GM23248 (cell line): ENCODE measurements around the gene PTPN5. TPM values are rescaled to one million over a fixed set of nuclear protein-coding genes. Genes with fewer than 3 reads are reported as not detected.

Experiments
- DNase-seq: peaks from one replicate; pipeline ENCODE4 v3.0.0-alpha.2; 2015
- H2AFZ ChIP-seq: fragments of 200-600 bp; sonication (generic); 2 replicates; pipeline ENCODE4 v1.6.1; 2016; ENCODE audit warnings: antibody characterized with exemption
- H3F3A ChIP-seq: fragments of 200-600 bp; sonication (generic); 2 replicates; pipeline ENCODE4 v1.6.1; 2016; ENCODE audit warnings: mild to moderate bottlenecking, antibody characterized with exemption, mixed run types; ENCODE audit not compliant: insufficient read depth
- H3K27ac ChIP-seq: fragments of 200-600 bp; sonication (generic); 2 replicates; pipeline ENCODE4 v1.5.1; 2016; ENCODE audit warnings: mild to moderate bottlenecking
- H3K27me3 ChIP-seq: fragments of 200-600 bp; sonication (generic); replicated peaks from 2 replicates; pipeline ENCODE4 v1.6.1; 2016; ENCODE audit warnings: mild to moderate bottlenecking; ENCODE audit not compliant: insufficient read depth
- H3K36me3 ChIP-seq: fragments of 200-600 bp; sonication (generic); 2 replicates; pipeline ENCODE4 v1.6.1; 2016; ENCODE audit warnings: low read depth, mild to moderate bottlenecking
- H3K4me1 ChIP-seq: fragments of 200-600 bp; sonication (generic); 2 replicates; pipeline ENCODE4 v1.6.1; 2016; ENCODE audit warnings: mild to moderate bottlenecking; ENCODE audit not compliant: insufficient read depth
- H3K4me2 ChIP-seq: fragments of 200-600 bp; sonication (generic); one replicate; pipeline ENCODE4 v1.6.1; 2016; ENCODE audit warnings: mild to moderate bottlenecking; ENCODE audit not compliant: unreplicated experiment
- H3K4me3 ChIP-seq: fragments of 200-600 bp; sonication (generic); 2 replicates; pipeline ENCODE4 v1.5.1; 2016; ENCODE audit warnings: mild to moderate bottlenecking
- H3K79me2 ChIP-seq: fragments of 200-600 bp; sonication (generic); 2 replicates; pipeline ENCODE4 v1.6.1; 2016; ENCODE audit warnings: mild to moderate bottlenecking; ENCODE audit not compliant: insufficient read depth
- H3K9ac ChIP-seq: fragments of 200-600 bp; sonication (generic); 2 replicates; pipeline ENCODE4 v1.6.1; 2016; ENCODE audit warnings: mild to moderate bottlenecking
- H3K9me2 ChIP-seq: fragments of 200-600 bp; sonication (generic); 2 replicates; pipeline ENCODE4 v1.6.1; 2016; ENCODE audit warnings: mixed run types, mild to moderate bottlenecking, moderate library complexity; ENCODE audit not compliant: insufficient read depth
- H3K9me3 ChIP-seq: fragments of 200-600 bp; sonication (generic); one replicate; pipeline ENCODE4 v1.6.1; 2017; ENCODE audit warnings: low read depth
- H4K20me1 ChIP-seq: fragments of 200-600 bp; sonication (generic); 2 replicates; pipeline ENCODE4 v1.6.0; 2016; ENCODE audit not compliant: insufficient read depth
- EZH2 ChIP-seq: fragments of 200-600 bp; sonication (generic); IDR thresholded peaks from 2 replicates; pipeline ENCODE4 v1.6.1; 2018; ENCODE audit warnings: antibody characterized with exemption, mild to moderate bottlenecking; ENCODE audit not compliant: insufficient read depth, poor library complexity, severe bottlenecking
- EZH2phosphoT487 ChIP-seq: fragments of 200-600 bp; sonication (generic); IDR thresholded peaks from 2 replicates; pipeline ENCODE4 v1.6.1; 2018; ENCODE audit warnings: antibody characterized with exemption, moderate library complexity, mild to moderate bottlenecking, low read depth; ENCODE audit not compliant: insufficient read depth
- WGBS, 2 experiments: methylation state at CpG; one replicate each; pipeline ENCODE4 v1.1.6; 2015 to 2017; ENCODE audit warnings: low lambda C conversion rate in 2 of 2, low coverage in 1 of 2; ENCODE audit errors: missing lambda C conversion rate in 2 of 2; 5-methylcytosine and 5-hydroxymethylcytosine counted together
- in situ Hi-C: fragments of 300-500 bp; cut with MboI; formaldehyde crosslinking; loops from 2 replicates; pipeline ENCODE4 v1.15.0; 2020
- polyA plus RNA-seq: library from polyadenylated mRNA; unstranded; fragments of >200 nt; fragmentation: Nextera tagmentation; extraction: Ambion mirVana; gene quantifications from 2 replicates; pipeline ENCODE4 v1.2.1, GENCODE V29; 2016
- total RNA-seq: library from RNA; depleted of rRNA; stranded (reverse); fragments of >200 nt; shearing (Covaris generic); gene quantifications from 2 replicates; pipeline ENCODE4 v1.2.3, GENCODE V29; 2014

The PTPN5 gene
- total and polyA plus RNA-seq, 2 experiments from 2014 or later, result not detected

DNA sequence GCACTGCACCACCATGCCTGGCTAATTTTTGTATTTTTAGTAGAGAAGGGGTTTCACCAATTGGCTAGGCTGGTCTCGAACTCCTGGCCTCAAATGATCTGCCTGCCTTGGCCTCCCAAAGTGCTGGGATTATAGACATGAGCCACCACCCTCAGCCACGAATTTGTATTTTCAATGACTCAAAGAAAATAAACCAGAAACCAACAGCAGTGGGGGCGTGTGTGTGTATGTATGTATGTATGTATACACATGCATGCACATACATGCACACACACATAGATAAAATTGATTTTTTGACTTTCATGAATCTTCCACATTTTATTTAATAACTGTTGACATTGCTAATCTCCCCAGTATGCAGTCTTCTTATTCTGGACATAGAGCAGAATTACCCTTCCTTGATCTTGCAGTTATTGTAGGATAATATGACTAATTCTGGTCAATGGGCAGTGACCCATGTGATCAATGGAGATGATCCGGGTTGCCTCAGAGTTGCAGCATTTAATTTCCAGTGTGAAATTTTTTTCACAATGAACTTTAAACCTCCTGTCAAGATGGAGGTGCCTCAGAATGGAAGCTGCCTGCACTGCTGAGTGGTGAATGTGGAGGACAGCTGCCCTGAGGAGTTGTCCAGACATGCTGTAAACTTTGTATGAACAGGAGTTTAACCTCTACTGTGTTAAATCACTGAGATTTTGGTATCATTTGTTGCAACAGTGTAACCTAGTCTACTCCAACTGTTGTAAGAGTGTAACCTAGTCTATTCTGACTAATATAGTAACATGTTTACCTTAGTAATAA is 12.8 kb upstream of the PTPN5 start:
- H3K36me3 ChIP-seq, result no peaks in the 10 kb centered on the region
- H4K20me1 ChIP-seq, result no peaks in the 10 kb centered on the region
- no peaks in the 10 kb centered on the region for H3K9me3 ChIP-seq
- H3K4me2 ChIP-seq, result no peak overlapping the region
- no peaks in the 10 kb centered on the region for H3K4me1 ChIP-seq
- no peaks in the 10 kb centered on the region for H3F3A ChIP-seq
- TF ChIP-seq EZH2phosphoT487, result no peak
- no peak for DNase-seq
- H3K4me3 ChIP-seq, result no peak overlapping the region
- no peak overlapping the region for H3K27ac ChIP-seq
- H3K27me3 ChIP-seq, result peaks cover 27% of the 10 kb centered on the region
- in situ Hi-C loops, result no loop called here
- no peak overlapping the region for H3K9ac ChIP-seq
- 4 to 15% methylated on average over 4 of the region's 4 CpGs for WGBS, 2 experiments
- no peak overlapping the region for H2AFZ ChIP-seq
- H3K9me2 ChIP-seq, result no peaks in the 10 kb centered on the region
- no peaks in the 10 kb centered on the region for H3K79me2 ChIP-seq

DNA sequence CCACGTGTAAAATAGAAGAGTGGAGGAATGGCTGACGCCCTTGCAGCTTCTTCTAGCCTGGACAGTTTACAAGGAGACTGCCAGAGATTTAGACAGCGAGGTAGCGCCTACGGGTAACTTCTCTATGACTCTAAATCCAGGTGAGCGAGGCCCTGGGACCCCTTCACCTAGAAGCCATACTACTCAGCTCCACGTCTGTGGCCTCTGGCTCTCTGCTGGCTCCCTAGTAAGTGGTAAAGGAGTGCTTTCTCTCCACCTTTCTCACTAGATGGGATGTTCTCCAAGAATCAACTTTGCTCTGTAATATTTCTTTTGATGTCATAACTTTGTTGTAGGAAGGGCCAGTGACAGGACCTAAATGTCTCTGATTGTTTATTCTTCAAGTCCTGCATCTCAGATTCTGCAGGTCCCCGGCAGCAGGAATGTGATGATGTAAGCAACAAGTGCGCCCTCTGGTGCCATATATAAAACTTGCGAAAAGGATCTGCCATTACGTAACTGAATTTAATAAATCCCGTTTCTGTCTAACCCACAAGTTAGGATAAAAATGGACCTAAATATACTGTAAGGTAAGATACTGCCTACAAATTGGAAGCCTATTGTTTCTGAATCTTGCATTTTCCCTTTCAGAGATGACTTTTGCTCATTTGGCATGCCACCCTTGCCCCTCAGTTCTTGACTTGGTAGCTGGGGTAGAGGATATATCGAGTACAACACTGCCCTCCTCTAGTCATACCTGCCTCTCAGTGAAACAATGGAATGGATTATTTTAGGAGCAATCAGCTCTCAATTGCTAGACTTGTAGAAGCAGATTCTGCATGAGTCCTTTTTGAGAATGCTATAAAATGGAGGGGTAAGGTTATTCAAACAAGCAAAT is 11.0 kb upstream of the PTPN5 start:
- no peaks in the 10 kb centered on the region for H3F3A ChIP-seq

DNA sequence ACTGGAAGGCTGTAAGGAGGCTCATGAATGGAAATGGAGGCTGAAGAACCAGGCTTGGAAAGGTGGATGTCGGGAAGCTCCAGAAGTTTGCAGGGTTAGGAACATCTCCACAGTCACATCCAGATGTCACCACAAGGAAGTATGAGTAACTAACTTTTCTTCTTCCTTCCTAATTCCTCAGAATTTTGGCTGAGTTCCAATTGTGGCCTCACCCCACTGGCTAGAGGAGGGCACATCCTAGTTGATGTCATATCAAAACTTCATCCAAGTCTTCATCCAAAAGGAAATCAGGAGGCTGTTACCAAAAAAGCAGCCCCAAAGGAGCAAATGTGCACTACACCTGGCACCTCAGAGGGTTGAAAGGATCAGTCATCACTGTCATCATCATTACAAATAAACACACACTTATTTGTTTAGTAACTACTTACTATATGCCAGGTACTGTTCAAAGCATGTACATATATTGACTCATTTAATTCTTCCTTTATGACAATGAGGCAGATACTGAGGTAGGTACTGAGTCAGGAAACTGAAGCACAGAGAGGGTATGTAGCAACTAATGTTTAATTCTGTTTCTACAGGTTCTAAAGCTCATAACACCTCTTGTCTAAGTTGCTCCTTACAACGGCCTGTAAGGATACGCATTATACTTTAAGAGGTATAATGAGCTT is 7.3 kb upstream of the PTPN5 start:
- no peaks in the 10 kb centered on the region for H3K36me3 ChIP-seq
- no peak overlapping the region for H3K4me3 ChIP-seq
- in situ Hi-C loops, result no loop called here
- no peak for TF ChIP-seq EZH2
- TF ChIP-seq EZH2phosphoT487, result no peak
- H3K79me2 ChIP-seq, result no peaks in the 10 kb centered on the region
- H3K4me1 ChIP-seq, result no peaks in the 10 kb centered on the region
- H3K9ac ChIP-seq, result no peak overlapping the region
- DNase-seq, result no peak
- no peaks in the 10 kb centered on the region for H3K9me2 ChIP-seq
- 86 to 90% methylated on average over 3 of the region's 3 CpGs for WGBS, 2 experiments
- no peaks in the 10 kb centered on the region for H4K20me1 ChIP-seq
- no peaks in the 10 kb centered on the region for H3K9me3 ChIP-seq
- H3K4me2 ChIP-seq, result no peak overlapping the region
- no peak overlapping the region for H3K27ac ChIP-seq
- H2AFZ ChIP-seq, result no peak overlapping the region
- no peaks in the 10 kb centered on the region for H3F3A ChIP-seq
- H3K27me3 ChIP-seq, result peaks cover 23% of the 10 kb centered on the region

More for the DNA sequence above, 11.0 kb upstream of the PTPN5 start:
- peaks cover 27% of the 10 kb centered on the region for H3K27me3 ChIP-seq
- H3K79me2 ChIP-seq, result no peaks in the 10 kb centered on the region
- H3K36me3 ChIP-seq, result no peaks in the 10 kb centered on the region
- 34% methylated on average over 13 of the region's 13 CpGs for WGBS, 2 experiments
- H4K20me1 ChIP-seq, result no peaks in the 10 kb centered on the region
- no peak overlapping the region for H2AFZ ChIP-seq
- TF ChIP-seq EZH2, result no peak
- TF ChIP-seq EZH2phosphoT487, result no peak
- no peaks in the 10 kb centered on the region for H3K4me1 ChIP-seq
- H3K4me3 ChIP-seq, result no peak overlapping the region
- in situ Hi-C loops, result no loop called here
- H3K4me2 ChIP-seq, result no peak overlapping the region
- H3K9me2 ChIP-seq, result no peaks in the 10 kb centered on the region
- no peak overlapping the region for H3K27ac ChIP-seq
- H3K9ac ChIP-seq, result no peak overlapping the region
- H3K9me3 ChIP-seq, result no peaks in the 10 kb centered on the region
- peak; percentile 80 for DNase-seq

DNA sequence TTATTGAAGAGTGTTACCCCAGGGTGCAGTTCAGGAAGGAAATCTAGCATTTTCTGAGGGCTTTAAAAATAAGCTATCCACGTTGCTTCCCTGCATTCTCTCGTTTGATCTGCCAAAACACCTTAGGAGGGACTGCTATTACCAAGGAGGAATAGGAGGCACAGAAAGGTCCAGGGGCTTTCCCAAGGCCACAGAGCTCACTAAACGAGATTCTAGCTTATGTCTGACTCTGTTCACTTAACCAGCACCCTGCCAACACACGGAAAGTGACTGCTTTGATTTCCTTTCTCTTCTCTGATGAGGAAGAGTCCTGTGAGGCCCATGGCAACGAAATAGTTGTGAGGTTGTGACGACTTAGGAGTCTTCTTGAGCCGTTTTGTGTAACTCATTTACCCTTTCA is 3.4 kb upstream of the PTPN5 start:
- Histone ChIP-seq H3K9ac (no peak overlapping the region), H4K20me1 (no peaks in the 10 kb centered on the region), H3K27me3 (peaks cover 49% of the 10 kb centered on the region), H3K4me2 (no peak overlapping the region), H3K4me1 (no peaks in the 10 kb centered on the region), H3F3A (no peaks in the 10 kb centered on the region), H3K9me2 (no peaks in the 10 kb centered on the region), H3K36me3 (no peaks in the 10 kb centered on the region), H3K9me3 (no peaks in the 10 kb centered on the region), H3K79me2 (no peaks in the 10 kb centered on the region), H2AFZ (no peak overlapping the region), H3K27ac (no peak overlapping the region), H3K4me3 (no peak overlapping the region)
- DNase-seq, result no peak
- no peak for TF ChIP-seq EZH2phosphoT487
- TF ChIP-seq EZH2, result no peak
- in situ Hi-C loops, result no loop called here
- 19 to 22% methylated on average over 7 of the region's 7 CpGs for WGBS, 2 experiments
